Measurements from ENCODE around the gene MIS12.

GRCh38 chr17:5468075-5468473 is 18.3 kb upstream of the MIS12 start:
- no peak for TF ChIP-seq EZH2 (IDR thresholded peaks at IDR 0.05)
- TF ChIP-seq POLR2AphosphoS5 (IDR thresholded peaks at IDR 0.05; ENCODE audit: borderline replicate concordance, low read depth, low read length), result no peak

Measured in SK-N-MC (cell line).